HCEC 1CT (cell line): ENCODE data around the gene MGRN1.
"Not testable (repeated sequence)": the region's sequence is repeated elsewhere in the genome, so short reads cannot be mapped to it uniquely, and the experiment has no call there.

ENCODE experiments used
- DNase-seq: peaks from one replicate; pipeline ENCODE4 v3.0.0-alpha.2; 2017

Gene MGRN1

DNA sequence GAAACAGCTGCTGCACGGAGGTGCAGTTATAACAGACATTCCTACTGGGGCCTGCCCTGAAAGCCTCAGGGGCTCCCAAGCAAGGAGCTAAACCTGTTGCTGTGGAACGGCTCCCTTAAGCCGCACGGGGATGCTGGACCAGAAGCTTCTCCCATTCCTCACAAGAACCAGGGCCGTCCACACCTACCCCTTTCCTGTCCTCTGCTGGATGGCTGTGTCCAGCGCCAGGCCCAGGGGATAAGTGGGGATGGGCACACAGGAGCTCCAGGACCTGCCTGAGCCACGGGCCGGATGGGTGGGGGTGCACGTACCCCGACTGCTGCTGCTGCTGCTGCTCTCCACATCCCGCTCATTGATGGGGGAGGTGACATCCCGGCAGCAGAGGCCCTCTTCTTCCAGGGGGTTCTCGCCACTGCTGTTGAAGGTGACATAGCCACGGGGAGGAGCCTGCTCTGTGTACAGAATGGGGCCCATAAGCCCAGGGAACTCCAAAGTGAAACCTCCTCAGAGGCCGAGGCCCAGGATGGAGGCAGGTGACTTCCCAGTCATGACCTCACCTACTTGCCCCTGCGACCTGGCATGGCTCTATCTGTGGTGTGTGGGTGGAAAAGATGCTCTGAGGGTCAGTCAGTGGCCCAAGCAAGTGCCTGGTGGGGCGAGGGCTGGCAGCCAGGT is 77.3 kb downstream of the MGRN1 start:
- DNase-seq: no peak

GRCh38 chr16:4702466-4702808 is 77.8 kb downstream of the MGRN1 start:
- no peak for DNase-seq

DNA sequence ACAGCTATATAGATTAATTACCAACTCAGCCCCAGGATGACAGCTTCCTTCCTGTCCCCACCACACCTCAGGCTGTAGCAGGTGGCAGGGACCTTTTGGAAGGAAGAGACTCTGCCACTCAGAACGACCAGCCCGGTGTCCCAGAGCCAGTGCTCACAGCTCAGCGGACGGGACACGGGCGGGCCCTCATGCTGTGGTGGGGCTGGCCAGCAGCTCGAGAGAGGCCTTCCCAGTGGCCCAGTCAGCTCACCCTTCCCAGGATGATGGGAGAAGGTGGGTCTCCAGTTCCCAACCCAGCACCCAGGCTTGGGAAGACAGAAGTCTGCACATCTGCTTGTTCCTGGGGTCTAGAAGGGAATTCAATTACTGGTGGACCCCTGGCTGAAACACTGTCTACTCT is 79.3 kb downstream of the MGRN1 start:
- DNase-seq: no peak

GRCh38 chr16:4704491-4704890 is 79.9 kb downstream of the MGRN1 start:
- no peak for DNase-seq

DNA sequence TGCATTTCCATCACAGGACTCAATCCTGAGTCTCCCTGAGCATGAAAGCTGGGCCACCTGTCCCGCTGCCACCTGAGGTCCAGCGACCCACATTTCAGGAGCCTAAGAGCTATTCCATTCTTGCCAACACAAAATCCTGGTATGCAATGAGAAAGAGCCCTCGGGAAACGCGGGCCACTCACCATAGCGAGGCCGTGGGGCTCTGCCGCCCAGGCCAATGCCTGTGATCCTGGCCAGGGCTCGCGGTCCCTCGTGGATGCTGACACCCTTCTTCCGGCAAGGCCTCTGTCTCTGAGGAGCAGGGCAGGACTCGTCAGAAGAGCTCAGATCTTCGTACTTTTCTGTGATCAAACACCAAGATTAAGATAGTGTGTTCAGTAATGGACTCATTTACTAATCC is 80.3 kb downstream of the MGRN1 start:
- DNase-seq: no peak

- no peak for DNase-seq
Measured at GRCh38 chr16:4706871-4707270, 82.2 kb downstream of the MGRN1 start.

DNA sequence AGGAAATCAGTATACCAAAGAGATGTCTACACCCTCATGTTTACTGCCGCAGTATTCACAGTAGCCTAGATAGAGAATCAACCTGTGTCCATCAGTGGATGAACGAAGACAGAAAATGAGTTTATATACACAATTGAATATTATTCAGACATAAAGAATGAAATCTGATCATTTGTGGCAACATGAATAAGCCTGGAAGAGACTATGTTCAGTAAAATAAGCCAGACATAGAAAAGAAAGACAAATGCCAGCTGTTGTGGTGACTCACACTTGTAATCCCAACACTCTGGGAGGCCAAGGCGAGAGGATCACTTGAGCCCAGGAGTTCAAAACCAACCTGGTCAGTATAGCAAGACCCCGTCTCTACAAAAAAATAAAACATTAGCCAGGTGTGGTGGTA is 84.9 kb downstream of the MGRN1 start:
- peak; percentile 88 for DNase-seq

- no peak for DNase-seq
Measured at GRCh38 chr16:4713663-4714501, 89.3 kb downstream of the MGRN1 start.

GRCh38 chr16:4714996-4715395 is 90.4 kb downstream of the MGRN1 start:
- no peak for DNase-seq

- no peak for DNase-seq
Measured at GRCh38 chr16:4718466-4718865, 93.8 kb downstream of the MGRN1 start.

GRCh38 chr16:4723071-4723767 is 98.6 kb downstream of the MGRN1 start:
- no peak for DNase-seq

DNA sequence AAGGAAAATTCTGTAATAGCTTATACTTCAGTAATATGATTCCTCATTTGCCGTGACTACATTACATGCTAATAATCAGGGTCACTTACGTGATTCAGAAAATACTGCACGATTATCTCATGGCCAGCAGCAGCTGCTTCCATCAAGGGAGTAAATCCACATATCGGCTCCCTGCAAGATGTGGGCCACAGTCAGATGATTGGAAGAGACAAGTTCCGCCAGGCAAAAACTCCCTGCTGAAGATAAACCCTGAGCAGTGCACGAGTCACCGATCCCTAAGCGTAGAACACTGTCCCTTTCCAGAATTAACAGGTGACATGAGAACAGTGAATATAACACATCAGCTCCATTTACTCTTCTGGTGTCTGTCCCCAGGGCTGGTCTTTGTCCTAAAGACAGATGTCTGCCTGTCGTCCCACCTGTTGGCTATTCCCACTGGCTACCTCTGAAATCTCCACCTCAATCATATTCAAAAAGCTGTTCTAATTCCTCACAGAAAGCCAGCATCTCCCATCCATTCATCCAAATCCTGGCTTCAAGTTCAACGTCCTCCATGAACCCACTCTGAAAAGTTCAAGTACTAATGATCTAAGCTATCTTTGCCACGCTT is 100.1 kb downstream of the MGRN1 start:
- no peak for DNase-seq

GRCh38 chr16:4726616-4727015 is 102.0 kb downstream of the MGRN1 start:
- DNase-seq: no peak

- DNase-seq: no peak
Measured at GRCh38 chr16:4728676-4729075, 104.0 kb downstream of the MGRN1 start.

DNA sequence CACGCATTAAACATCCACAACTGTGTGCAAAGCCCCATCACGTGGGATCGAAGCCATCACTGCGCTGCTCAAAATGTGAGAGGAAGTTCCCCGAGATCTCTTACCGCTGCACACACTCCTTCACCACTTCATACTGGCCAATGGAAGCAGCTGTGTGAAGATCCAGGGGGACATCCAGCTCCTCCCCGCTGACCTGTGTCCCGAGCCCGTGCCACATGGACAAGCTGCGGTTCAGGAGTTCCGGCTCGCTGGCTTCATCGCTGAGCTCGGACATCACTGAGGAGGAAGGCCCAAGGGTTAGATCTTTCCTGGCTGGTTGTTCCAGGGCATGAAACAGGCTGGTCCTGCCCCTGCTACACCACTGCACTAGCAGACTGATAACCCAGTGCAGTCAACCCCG is 105.2 kb downstream of the MGRN1 start:
- DNase-seq: no peak

- no peak for DNase-seq
Measured at GRCh38 chr16:4733211-4733742, 108.7 kb downstream of the MGRN1 start.

- no peak for DNase-seq
Measured at GRCh38 chr16:4733747-4734062, 109.1 kb downstream of the MGRN1 start.

DNA sequence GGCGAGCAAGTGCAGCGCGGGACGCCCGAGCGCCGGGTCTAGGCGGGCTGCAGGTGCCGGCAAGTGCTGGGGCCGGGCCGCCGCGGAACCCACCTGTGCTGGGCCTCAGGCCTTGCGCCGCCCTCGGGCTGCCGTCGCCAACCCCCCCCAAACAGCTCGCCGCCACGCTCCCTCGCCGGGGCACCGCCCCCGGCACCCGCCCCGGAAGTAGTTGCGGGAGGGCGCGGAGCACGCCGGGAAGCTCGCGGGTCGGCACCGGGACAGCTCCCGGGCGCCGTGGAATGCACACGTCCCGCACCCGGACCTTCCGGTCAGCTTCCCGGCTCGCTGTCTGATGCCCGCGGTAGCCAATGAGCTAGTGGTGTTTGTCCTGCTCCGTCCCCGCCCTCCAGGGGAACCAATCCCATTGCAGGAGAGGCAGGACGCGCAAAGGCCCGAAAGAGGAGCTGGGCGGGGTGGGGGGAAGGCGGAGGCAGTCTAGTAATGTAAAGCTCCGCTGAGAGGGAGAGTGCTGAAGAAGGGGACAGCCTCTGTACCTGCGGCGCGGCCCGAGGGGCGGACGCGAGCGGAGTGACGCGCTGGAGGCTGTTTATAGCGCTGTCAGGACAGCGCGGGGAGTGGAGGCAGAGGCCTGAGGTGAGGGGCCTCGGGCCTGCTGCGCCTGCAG is 109.6 kb downstream of the MGRN1 start, which contains the start of the genes ANKS3 and DNAAF8:
TSS of gene ANKS3 (minus strand) at position 209 of the 667 bp plus-strand sequence. CDS start 4,122 bp downstream, outside the sequence.
TSS of gene DNAAF8 (plus strand) at position 475 of the 667 bp plus-strand sequence. CDS start 1,978 bp downstream, outside the sequence.
- DNase-seq: peak; percentile 98

GRCh38 chr16:4734730-4735535 is 110.3 kb downstream of the MGRN1 start:
- peak; percentile 59 for DNase-seq

GRCh38 chr16:4736546-4736945 is 111.9 kb downstream of the MGRN1 start:
- no peak for DNase-seq

DNA sequence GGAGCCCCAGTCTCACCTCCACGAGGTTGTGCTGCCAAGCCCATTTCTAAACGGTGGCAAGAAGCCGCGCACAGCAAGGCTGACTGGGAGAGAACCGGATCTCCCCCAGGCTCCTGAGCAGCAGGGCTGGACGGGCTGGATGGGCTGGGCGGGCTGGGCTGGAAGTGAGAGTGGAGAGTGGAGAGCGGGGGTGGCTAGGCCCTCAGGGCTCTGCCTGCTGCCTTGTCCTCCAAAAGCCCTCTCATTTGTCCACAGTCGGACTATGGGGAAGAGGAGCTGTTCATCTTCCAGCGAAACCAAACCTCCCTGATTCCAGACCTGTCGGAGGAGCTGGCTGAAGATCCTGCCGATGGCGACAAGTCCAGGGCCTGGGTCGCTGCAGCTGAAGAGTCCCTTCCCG is 112.9 kb downstream of the MGRN1 start:
- no peak for DNase-seq

DNA sequence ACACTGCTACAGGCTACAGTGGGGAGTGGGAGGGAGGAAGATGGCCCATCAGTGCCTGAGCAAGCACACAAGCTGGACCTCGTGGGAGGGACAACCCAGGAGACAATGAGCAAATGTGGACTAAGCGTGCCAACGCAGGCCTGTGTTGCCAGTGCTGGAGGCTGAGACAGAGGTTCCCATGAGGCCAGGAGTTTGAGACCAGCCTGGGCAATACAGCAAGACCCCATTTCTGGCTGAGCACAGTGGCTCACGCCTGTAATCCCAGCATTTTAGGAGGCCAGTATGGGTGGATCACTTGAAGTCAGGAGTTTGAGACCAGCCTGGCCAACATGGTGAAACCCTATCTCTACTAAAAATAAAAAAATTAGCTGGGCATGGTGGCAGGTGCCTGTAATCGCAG is 113.7 kb downstream of the MGRN1 start:
- not testable (repeated sequence) for DNase-seq
